HG03045 (cell line): ENCODE results near the gene HYDIN.
"Not testable (repeated sequence)": the region's sequence is repeated elsewhere in the genome, so short reads cannot be mapped to it uniquely, and the experiment has no call there.

Experiments used
- ATAC-seq: cut with Tn5 transposase; IDR thresholded peaks from one replicate; pipeline ENCODE4 v1.9.1; 2021; ENCODE audit warnings: mild to moderate bottlenecking, moderate library complexity; ENCODE audit not compliant: unreplicated experiment

Gene HYDIN

DNA sequence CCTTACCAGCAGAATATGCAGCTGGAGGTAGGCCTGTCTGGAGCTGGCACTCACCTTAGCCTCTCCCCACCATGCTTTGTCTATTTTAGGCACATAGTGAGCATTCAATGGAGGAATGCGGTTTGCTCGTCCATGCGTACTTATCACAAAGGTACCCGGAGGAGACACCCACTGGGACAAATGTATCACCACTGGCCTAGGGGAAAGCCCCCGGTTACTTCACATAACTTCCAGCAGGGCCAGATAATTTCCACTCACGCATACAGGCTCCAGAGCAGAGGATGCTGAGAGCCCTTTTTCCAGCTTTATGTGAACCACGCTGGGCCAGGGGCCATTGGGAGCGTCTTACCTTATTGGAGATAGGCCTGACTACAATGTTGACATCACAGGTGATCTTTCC lies 348.2 kb downstream of the HYDIN start:
- ATAC-seq: not testable (repeated sequence)

DNA sequence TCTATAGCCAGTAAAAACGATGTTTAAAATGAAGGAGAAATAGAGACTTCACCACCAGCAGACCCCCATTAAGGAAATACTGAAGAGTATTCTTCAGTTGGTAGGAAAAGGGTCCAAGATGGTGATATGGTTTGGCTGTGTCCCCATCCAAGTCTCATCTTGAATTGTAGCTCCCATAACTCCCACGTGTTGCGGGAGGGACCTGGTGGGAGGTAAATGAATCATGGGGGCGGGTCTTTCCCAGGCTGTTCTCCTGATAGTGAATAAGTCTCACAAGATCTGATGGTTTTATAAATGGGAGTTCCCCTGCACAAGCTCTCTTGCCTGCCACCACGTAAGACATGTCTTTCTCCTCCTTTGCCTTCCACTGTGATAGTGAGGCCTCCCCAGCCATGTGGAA lies 352.6 kb downstream of the HYDIN start:
- not testable (repeated sequence) for ATAC-seq

DNA sequence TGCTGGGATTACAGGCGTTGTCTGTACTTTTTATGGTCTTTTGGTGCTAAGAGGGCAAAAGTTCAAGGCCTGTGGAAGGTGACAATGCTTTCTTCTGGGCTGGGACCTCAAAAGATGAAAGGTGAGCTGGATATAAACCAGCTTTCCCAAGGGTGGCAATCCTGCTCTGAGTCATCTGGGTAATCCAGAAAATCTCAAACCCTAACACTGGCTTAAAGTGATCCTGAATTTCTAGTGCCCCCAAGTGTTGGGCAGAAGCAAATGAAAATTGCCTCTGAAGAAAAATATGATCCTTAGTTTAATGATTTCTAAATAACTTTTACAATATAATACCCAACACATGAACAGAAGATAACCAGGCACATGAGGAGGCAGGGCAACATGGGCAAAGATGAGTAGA lies 354.1 kb downstream of the HYDIN start:
- ATAC-seq: not testable (repeated sequence)

DNA sequence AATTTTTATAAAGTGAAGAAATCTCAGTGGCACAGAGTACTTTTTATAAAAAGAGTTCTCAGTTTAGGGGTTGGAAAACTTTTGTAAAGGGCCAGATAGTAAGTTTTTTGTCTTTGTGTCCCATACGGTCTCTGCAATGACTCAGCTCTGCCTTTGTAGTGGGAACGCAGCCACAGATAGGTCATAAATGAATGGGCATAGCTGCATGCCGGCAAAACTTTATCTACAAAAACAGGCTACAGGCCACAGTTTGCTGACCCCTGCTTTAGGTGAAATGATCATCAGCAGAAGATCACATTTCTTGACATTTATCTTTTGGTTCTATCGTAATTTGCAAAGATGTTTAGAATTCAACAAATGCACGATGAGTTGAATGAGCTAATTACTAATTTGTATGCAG lies 365.8 kb downstream of the HYDIN start:
- not testable (repeated sequence) for ATAC-seq

DNA sequence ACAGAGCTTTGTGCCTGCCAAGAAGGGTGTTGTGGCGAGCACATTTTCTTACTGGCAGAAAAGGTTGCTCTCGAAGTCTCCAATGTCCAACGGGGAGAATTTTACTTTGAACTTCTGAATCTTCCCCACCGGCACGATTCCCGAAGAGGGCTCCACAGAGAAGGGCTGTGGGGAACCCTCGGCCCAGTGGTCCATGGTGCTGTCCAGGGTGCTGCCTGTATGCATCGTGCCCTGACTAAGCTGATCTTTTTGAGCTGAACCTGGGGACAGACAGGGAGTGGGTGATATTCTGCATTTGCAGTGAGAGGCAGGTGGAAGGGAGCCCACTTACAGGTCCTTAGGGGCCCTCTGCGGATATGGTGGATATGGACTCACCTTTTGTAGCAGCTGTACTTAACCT lies 368.5 kb downstream of the HYDIN start:
- not testable (repeated sequence) for ATAC-seq

DNA sequence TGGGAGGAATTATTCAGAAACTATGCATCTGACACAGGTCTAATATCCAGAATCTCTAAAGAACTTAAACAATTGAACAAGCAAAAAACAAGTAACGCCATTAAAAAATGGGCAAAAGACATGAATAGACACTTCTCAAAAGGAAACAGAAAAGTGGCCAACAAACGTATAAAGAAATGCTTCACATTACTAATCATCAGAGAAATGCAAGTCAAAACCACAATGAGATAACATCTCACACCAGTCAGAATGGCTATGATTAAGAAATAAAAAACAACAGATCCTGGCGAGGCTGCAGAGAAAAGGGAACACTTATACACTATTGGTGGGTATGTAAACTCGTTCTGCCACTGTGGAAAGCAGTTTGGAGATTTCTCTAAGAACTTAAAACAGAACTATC lies 379.2 kb downstream of the HYDIN start:
- not testable (repeated sequence) for ATAC-seq

DNA sequence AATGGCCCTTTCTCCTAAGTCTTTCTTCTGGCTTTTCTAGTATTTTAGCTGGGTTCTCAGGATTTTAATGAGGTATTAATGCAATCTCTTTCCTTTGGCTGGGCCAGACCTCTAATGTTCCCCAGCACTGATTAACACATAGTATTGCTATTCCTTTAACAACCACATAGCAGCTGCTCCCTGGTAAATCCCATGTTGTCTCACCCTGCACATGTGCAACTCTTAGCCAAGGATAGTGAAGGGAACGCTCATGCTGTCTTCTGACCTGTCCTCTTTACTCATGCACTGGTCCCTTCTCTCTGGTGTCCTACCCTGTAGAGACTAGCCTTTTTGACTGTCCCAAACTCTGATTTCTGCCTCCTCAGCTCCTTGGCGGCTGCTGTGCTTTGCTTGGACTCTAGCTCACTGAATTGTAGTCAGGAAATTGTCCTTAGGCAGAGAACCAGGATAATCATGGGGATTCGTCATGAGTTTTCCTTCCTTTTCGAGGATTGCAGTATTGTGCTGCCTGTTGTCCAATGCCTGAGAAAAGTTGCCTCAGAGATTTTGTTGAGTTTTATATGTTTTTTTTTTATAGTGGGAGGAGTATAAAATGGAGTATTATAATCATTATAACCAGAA lies 406.9 kb downstream of the HYDIN start:
- ATAC-seq: not testable (repeated sequence)

DNA sequence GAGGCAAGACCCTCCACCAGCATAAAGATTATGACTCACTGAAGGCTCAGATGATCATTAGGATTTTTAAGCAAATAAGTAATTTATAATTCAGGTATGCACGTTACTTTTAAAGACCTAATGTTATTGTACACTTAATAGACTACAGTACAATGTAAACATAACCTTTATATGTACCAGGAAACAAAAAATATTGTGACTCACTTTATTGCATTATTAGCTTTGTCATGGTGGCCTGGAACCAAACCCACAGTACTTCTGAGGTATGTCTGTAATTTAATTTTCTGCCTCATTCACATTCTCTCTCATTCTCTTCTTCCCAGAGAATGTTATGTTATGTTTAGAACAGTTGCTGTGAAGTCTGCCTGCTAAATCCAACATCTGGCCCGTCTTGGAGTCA lies 407.8 kb downstream of the HYDIN start:
- not testable (repeated sequence) for ATAC-seq

DNA sequence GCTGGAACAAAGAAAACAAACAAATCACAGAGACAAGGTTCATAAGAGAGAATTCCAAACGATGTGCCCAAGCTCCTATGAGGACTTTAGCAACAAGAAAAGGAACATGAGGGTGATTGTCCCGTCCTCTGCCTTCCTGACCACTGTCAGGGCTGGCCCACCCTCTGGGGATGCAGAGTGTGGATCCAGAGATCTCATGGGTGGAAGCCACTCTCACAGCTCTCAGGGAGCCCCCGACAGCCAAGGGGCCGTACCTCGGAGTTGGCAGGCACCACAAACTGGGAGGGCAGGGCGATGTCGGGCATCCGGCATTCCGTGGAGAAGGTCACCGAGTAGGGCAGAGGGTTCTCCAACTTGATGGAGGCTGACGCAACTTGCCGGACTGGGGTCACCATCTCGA lies 412.4 kb downstream of the HYDIN start:
- not testable (repeated sequence) for ATAC-seq

DNA sequence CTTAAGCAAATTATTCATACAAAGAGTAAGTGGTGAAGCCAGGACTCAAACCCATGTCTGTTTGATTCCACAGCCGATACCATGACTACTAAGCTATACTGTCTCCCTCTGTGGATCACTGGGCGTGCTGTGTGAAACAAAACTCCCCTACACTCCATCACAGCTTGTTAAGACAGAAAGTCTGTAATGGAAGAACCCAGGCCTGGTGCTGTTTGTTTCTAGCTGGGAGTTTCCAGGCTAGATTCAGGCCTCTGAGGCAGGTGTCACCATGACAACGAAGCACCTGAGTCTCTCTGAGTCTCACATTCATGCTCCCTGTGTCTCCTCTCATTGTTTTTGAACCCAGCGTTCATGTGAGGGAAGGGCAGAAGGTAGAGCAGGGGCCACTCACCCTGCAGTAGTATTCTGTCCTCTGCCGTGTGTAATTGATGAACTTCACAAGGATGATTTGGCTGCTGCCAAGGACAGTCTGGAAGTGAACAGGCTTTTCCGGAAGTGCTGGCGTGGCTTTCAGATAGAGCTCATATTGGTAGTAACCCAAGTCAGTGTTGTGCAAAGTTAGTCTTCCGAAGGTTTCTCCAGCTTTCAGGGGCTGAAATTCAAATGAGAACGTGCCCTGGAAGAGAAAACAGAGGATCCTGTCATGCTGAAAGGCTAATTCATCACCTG lies 421.0 kb downstream of the HYDIN start:
- peak; percentile 56 for ATAC-seq

DNA sequence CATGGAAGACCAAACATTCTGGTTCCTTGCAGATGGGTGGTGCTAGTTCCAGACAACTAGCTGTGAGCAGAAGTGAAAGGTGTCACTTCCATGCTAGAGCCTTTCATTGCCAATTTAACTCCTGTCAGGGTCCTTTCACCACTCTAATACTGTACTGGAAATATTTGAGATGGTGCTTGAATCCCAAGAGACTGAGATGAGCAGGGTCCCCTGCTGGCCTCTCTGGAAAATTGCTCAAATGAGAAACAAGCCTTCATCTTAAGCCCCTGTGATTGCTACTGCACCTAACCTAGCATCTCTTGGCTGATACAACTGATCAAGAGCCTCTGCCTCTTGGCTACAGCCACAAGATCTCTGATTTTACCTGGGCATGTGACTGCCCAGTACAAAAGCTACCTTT lies 422.2 kb downstream of the HYDIN start:
- no peak for ATAC-seq

DNA sequence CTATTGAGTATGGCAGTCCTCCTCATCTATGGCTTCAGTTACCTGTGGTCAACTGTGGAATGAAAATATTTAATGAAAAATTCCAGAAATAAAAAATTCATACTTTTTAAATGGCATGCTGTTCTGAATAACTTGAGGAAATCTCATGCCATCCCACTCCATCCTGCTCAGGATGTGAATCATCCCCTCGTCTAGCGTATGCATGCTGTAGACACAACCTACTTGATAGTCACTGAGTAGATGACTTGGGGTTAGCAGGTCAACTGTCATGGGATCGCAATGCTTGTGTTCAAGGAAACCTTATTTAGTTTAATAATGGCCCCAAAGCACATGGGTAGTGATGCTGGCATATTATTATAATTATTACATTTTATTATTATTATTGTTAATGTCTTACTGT lies 424.7 kb downstream of the HYDIN start:
- ATAC-seq: no peak

DNA sequence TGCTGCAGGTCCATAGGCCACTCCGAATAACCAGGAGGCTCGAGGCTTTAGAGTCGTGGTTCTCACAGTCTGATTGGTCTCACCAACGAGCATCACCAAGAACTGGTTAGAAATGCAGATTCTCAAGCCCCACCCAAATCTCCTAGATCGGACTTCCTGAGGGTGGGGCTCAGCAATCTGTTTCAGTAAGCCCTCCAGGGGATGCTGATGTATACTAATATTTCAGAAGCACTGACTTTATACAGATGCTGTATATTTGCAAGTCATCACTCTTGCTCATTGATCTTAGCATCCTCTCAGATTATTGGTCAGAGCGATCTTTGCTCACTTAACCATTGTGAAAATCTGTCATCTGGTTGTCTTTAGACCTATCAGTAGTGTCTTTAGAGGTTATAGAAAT lies 425.1 kb downstream of the HYDIN start:
- no peak for ATAC-seq

DNA sequence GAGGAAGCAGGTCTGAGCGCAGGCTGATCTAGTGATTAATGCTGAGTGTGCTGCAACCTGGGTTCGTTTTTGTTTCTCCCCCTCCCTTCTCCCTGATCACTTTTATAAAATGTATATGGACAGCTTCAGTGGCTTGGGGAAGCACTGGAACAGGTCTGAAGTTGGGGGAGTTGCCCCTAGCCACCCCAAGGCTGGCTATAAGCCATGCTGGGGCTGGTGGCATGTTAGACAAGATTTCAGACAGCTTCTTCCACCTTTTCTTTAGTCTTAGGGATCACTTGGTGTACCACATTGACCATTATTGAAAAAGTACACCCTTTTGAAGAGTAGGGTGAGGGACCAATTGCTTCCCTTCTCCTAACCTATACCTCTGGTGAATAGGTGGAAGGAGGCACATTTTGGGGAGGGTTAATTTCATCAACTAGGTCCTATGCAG lies 425.8 kb downstream of the HYDIN start:
- ATAC-seq: no peak

DNA sequence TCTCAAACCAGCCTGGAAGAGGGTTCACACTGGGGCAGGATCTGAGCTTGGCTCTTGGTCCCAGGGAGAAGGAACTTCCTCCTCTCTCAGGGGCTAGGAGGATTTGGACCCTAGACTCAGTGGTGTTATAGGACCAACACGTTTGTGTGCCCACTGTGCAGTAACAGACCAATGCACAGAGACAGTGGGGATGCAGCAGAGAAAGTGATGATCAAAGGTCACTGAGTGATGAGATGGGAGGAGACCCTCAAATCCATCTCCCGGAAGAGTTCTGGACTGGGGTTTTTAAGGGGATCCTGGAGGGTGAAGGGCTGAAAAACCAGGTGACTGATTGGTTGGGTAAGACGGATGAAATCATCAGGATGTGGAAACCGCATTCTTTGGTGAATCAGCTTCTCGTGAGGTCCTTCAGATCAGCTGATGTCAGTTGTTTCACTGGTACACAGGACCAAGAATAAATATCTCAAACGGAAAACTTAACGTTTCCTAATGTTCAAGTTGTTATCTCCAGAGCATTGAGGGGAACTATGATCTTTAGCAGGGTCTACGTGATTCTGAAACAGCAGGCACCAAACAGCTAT lies 426.3 kb downstream of the HYDIN start:
- no peak for ATAC-seq

DNA sequence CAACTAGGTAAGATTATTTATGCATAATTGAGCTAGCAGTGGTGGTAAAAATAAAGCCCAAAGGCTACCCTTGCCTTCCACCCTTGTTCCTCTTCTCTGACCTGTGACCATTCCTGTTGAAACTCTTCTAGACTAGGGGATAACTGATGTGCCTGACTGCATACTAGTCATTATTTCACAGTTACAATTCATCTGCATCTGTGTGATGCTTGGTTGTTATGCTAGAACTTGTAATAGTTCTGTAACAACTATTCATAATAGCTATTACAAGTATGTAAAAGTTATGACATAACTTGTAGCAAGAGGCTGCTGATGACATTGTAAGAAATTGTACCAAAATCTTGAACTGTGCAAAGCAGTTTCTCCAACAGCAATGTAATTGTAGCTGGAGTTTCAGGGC lies 427.2 kb downstream of the HYDIN start:
- ATAC-seq: no peak

DNA sequence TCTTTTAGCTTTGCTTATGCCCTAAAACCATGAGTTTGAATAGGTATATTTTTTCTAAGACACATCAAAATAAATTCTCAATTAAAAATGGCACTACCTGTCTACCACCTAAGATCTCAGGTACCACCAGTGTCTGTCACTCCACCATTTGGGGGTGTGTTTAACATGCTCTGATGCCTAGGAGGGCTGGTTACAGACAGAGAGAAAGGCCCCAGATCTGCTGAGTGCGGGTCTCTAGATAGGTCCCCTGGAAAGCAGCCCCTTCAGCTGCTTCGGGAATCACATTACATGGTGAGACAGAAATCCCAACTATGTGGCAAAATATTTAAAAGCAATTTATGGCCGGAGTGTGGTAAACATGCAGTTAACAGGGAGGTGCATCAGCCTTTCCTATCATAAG lies 428.9 kb downstream of the HYDIN start:
- ATAC-seq: no peak

DNA sequence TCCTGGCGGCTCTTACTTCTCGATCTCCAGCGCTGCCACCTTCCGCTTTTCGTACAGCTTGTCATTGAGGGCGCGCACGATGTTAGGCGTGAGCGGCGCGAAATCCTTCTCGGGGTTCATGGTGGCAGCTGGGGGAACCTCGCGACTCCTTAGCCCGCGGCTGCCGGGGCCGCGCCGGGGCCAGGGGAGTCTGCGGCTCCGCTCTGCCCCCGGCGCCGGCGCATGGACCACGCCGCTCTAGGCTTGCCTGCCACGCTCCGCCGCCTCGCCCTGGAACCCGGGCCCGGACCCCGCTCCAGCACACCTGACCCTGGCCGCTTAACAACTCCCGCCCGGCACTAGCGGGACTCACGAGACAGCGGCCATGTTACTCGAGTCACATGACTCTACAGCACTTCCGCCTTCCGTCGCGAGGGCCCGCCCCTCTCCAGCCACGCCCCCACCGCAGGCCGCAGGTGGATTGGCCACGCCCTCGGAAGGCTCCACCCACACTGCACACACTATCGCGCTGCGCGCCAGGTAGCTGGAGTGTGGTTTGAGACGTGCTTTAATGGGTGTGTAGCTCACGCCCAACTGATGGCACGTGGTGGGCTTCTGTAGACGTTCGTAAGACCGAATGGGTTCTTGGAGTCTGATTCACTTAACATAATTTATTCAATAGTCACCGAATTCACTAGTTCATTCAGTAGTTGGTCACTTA lies 429.6 kb downstream of the HYDIN start, which contains the start of gene VAC14:
TSS of gene VAC14 (minus strand) at position 378 of the 700 bp plus-strand sequence. CDS start at position 120, 258 bp downstream.
- peak; percentile 95 for ATAC-seq

DNA sequence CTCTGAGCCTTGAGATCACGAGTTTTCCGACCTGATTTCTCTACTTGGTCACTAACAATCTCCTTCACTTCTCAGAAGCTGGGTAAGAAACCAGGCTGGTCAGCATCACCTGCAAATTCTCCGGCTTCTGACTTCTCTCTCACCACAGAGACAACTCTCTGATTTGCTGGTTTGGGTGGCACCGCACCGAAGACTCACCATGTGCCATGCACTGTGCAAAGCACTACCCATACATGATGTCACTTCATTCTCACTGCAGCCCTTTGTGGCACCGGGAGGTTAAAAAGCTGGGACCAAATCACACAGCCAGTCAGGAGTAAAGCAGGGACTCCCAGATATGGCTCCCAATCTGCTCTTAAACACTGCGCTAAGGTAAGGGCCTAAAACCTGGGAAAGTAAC lies 430.2 kb downstream of the HYDIN start:
- no peak for ATAC-seq

DNA sequence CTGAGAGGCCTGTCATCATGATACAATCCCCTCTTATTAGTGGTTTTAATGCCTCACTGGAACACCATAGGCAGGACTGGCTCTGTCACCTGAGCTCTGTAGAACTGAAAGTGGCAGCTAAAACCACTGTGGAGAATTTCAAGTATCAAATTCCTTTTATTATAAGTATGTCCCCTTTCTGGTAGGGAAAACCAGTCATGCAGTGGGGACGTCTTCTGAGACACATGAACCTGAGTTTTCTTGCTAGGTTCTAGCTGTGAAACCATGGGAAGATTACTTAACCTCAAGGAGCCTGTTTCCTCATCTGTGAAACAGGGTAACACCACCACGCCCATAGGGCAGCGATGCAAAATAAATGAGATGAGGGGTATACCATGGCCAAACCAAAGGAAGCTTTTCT lies 434.2 kb downstream of the HYDIN start:
- ATAC-seq: no peak

DNA sequence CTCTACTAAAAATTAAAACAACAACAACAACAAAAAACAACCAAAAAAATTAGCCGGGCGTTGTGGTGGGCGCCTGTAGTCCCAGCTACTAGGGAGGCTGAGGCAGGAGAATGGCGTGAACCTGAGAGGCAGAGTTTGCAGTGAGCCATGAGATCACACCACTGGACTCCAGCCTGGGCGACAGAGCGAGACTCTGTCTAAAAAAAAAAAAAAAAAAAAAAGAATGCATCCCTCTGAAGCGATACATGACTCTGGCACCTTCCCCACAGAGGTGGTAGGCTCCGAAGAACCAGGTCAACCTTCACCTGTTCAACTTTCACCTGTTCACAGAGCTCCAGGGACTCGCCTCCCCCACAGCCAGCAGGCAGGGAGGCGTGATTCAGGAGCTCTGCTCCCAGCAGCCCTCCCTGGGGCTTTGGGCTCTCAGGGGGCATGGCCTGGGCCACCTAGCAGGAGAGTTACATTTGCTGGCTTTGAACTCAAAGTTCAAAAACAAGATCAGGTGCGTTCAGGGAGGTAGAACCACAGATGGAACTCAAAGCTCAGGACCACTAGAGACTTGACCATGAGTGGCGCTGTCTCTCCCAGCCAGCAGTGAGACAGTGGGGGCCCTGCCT lies 435.1 kb downstream of the HYDIN start:
- ATAC-seq: no peak
